ENCODE measurements around the gene ZNF121. TPM values are rescaled to one million over a fixed set of nuclear protein-coding genes. Genes with fewer than 3 reads are reported as not detected.

ZNF121 gene
- total RNA-seq, 2 donors from 2014 or later, result 16.1 to 48.6 TPM

- peaks cover 8% of the 10 kb centered on the region for H3K9me3 ChIP-seq
- H3K4me1 ChIP-seq (ENCODE audit: control insufficient read depth in 1 of 2, low read depth in 2 of 2), result peaks cover 6 to 19% of the 10 kb centered on the region in 2 donors
- ATAC-seq (ENCODE audit: insufficient number of reproducible peaks, low FRiP score, low read depth), result peak; percentile 89
- peak; percentile 57 for DNase-seq (ENCODE audit: low spot score)
- H3K27me3 ChIP-seq (replicated peaks; ENCODE audit: insufficient read depth), result no peaks in the 10 kb centered on the region
- peaks cover 29% of the 10 kb centered on the region for H3K36me3 ChIP-seq
- peak within 1 kb of the TSS; percentile 74 for H3K4me3 ChIP-seq
- peak within 1 kb of the TSS; percentile 91 to 93 for H3K27ac ChIP-seq
- TF ChIP-seq CTCF (IDR thresholded peaks at IDR 0.05), result no peak
Measured at GRCh38 chr19:9538183-9539058, 45.9 kb downstream of the ZNF121 start, which contains the start of gene ZNF426. Gene ZNF426 (minus strand): TSS chr19:9538645. CDS start chr19:9536232, 2,413 bp downstream.

DNA sequence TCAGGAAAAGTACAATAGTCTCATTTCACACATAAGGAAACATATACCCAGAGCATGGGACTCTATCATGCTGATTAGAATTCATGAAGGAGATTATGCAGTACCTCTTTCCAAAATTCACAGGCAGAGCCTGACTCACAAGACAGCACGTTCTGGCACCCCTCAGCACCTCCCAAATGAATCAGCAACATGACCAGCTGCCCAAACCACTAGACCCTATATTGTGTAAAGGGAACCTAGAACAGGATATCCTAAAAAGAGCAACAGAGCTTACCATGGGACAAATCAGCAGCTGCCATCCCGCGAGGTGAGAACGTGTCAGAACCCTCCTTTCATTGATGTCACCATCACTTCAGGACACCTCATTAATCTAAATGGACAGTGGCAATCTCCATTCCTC is 48.4 kb downstream of the ZNF121 start:
- H3K36me3 ChIP-seq, result peaks cover 53% of the 10 kb centered on the region
- no peak overlapping the region for H3K27ac ChIP-seq
- no peak overlapping the region for H3K4me3 ChIP-seq
- H3K9me3 ChIP-seq, result peaks cover 31% of the 10 kb centered on the region
- no peaks in the 10 kb centered on the region for H3K27me3 ChIP-seq (replicated peaks; ENCODE audit: insufficient read depth)
- TF ChIP-seq CTCF (IDR thresholded peaks at IDR 0.05), result no peak
- DNase-seq (ENCODE audit: low spot score) (no peak), ATAC-seq (ENCODE audit: insufficient number of reproducible peaks, low FRiP score, low read depth) (no peak)
- peaks cover 6 to 19% of the 10 kb centered on the region in 2 donors for H3K4me1 ChIP-seq (ENCODE audit: control insufficient read depth in 1 of 2, low read depth in 2 of 2)

DNA sequence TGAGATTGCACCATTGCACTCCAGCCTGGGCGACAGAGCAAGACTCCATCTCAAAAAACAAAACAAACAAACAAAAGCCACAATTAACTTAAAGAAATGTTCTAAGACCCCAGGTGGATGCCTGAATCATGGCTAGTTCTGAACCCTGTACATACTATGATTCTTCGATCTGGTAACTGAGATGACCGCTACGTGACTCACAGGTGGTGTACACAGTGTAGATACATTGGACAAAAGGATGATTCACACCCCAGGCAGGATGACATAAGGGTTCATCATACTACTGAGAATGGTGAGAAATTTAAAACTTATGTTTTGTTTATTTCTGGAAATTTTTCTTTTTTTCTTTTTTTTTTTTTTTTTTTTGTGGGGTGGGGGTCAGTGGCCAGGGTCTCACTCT is 52.4 kb downstream of the ZNF121 start:
- Histone ChIP-seq H3K4me1 (ENCODE audit: control insufficient read depth in 1 of 2, low read depth in 2 of 2) (no peaks in the 10 kb centered on the region), H3K27ac (no peak overlapping the region)

DNA sequence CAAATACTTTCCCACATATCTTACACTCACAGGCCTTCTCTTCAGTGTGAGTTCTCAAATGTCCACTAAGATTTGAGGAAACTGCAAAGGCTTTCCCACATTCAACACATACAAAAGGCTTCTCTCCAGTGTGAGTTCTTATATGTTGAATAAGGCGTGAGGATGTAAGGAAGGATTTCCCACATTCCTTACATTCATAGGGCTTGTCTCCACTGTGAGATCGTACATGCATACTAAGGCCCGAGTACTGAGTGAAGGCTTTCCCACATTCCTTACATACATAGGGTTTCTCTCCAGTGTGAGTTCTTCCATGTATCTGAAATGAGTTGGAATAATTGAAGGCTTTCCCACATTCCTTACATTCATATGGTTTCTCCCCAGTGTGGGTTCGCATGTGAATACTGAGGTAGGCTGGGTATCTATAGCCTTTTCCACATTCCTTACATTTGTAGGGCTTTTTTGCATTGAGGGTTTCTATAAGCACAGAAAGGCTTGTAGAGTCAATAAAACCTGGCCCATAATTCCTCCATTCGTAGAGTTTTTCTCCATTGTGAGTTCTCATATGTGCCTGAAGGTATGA is 55.5 kb downstream of the ZNF121 start:
- H3K27ac ChIP-seq, result no peak overlapping the region
- H3K27me3 ChIP-seq (replicated peaks; ENCODE audit: insufficient read depth), result no peaks in the 10 kb centered on the region
- no peak for ATAC-seq (ENCODE audit: insufficient number of reproducible peaks, low FRiP score, low read depth)
- no peak for TF ChIP-seq CTCF (IDR thresholded peaks at IDR 0.05)
- no peak for DNase-seq (ENCODE audit: low spot score)
- peaks cover 95% of the 10 kb centered on the region for H3K9me3 ChIP-seq
- peaks cover 81% of the 10 kb centered on the region for H3K36me3 ChIP-seq
- no peaks in the 10 kb centered on the region for H3K4me1 ChIP-seq (ENCODE audit: control insufficient read depth in 1 of 2, low read depth in 2 of 2)
- H3K4me3 ChIP-seq, result peak overlapping the region; percentile 27

More for the DNA sequence above, 52.4 kb downstream of the ZNF121 start:
- Histone ChIP-seq H3K36me3 (peaks cover 92% of the 10 kb centered on the region), H3K9me3 (peaks cover 71% of the 10 kb centered on the region), H3K27me3 (replicated peaks; ENCODE audit: insufficient read depth) (no peaks in the 10 kb centered on the region), H3K4me3 (no peak overlapping the region)
- no peak for TF ChIP-seq CTCF (IDR thresholded peaks at IDR 0.05)
- DNase-seq (ENCODE audit: low spot score) (no peak), ATAC-seq (ENCODE audit: insufficient number of reproducible peaks, low FRiP score, low read depth) (no peak)

GRCh38 chr19:9523885-9524474 is 60.3 kb downstream of the ZNF121 start:
- DNase-seq (ENCODE audit: low spot score) (no peak), ATAC-seq (ENCODE audit: insufficient number of reproducible peaks, low FRiP score, low read depth) (no peak)
- Histone ChIP-seq H3K36me3 (peaks cover 32% of the 10 kb centered on the region), H3K9me3 (peaks cover 90% of the 10 kb centered on the region), H3K4me1 (ENCODE audit: control insufficient read depth in 1 of 2, low read depth in 2 of 2) (no peaks in the 10 kb centered on the region), H3K27ac (no peak overlapping the region), H3K27me3 (replicated peaks; ENCODE audit: insufficient read depth) (no peaks in the 10 kb centered on the region), H3K4me3 (no peak overlapping the region)
- no peak for TF ChIP-seq CTCF (IDR thresholded peaks at IDR 0.05)
